ENCODE results near the gene CFAP77. TPM values are rescaled to one million over a fixed set of nuclear protein-coding genes. Genes with fewer than 3 reads are reported as not detected.

The CFAP77 gene
- total and polyA plus RNA-seq, 10 of the 15 experiments (the other 5 are each of a cell fraction or from before 2014, with no cell fraction given): 0.33 TPM; not detected in 9

GRCh38 chr9:132487980-132488535 lies 78.0 kb downstream of the CFAP77 start:
- in situ Hi-C loops (cut with MboI) (no loop called here), intact Hi-C loops (cut with micrococcal nuclease; ENCODE audit: unreplicated experiment) (no loop called here)
- WGBS (ENCODE audit: insufficient coverage, insufficient replicate concordance, low lambda C conversion rate, missing lambda C conversion rate): 4% methylated on average over 7 of the region's 7 CpGs
- H3K9me3 ChIP-seq (replicated peaks; ENCODE audit: control insufficient read depth, insufficient read depth, low read length): no peaks in the 10 kb centered on the region
- 0 out of 2 replicates have a peak, but pooled peaks cover 3% of the 10 kb centered on the region for H4K20me1 ChIP-seq (ENCODE audit: control insufficient read depth, insufficient read depth)
- no peak overlapping the region for H3K27ac ChIP-seq (ENCODE audit: control insufficient read depth, insufficient read depth)
- no peak overlapping the region for H2AFZ ChIP-seq (ENCODE audit: control insufficient read depth, low read depth, low read length)
- ATAC-seq: no peak
- no peaks in the 10 kb centered on the region for H3K4me1 ChIP-seq (ENCODE audit: control insufficient read depth, insufficient read depth, low read length)
- no peak overlapping the region for H3K4me2 ChIP-seq (ENCODE audit: control insufficient read depth, insufficient read depth)
- H3K9ac ChIP-seq (ENCODE audit: control insufficient read depth, insufficient read depth, low read length): no peak overlapping the region
- SMC1A ChIA-PET (ENCODE audit: uncharacterized antibody, unreplicated experiment): interaction anchor here (0.9 to 1.9 kb wide), 3 partner anchors 10 to 318 kb away, joined by 3 to 4 read pairs (median 3); no protein-coding TSS in a partner anchor
- FAIRE-seq: no peak
- H3K4me3 ChIP-seq: no peak overlapping the region
- H3K79me2 ChIP-seq (ENCODE audit: control insufficient read depth, insufficient read depth, low read length): no peaks in the 10 kb centered on the region
- CTCF ChIA-PET: interaction anchor here (0.8 to 1.2 kb wide), 3 partner anchors 12 to 19 kb away, joined by 4 to 5 read pairs (median 5); no protein-coding TSS in a partner anchor
- no peak for DNase-seq (ENCODE audit: low read depth, low spot score)
- BruUV-seq (replicated peaks): no TSS peak
- POLR2A ChIA-PET: no interaction called here
- RAD21 ChIA-PET (ENCODE audit: unreplicated experiment): no interaction called here
- no peaks in the 10 kb centered on the region for H3K36me3 ChIP-seq (ENCODE audit: control insufficient read depth in 2 of 2, insufficient read depth in 2 of 2, low read length in 1 of 2)
- H3K27me3 ChIP-seq (replicated peaks in 1 of 2; ENCODE audit: control insufficient read depth in 2 of 2, insufficient read depth in 2 of 2, low read length in 1 of 2): peaks cover 4 to 11% of the 10 kb centered on the region in 2 experiments; a peak in 3 of 4 replicates
- TF ChIP-seq RCOR1 (conservative IDR thresholded peaks at IDR 0.05; ENCODE audit: low read depth, low read length): no peak
- no peak for TF ChIP-seq SUPT20H (IDR thresholded peaks at IDR 0.05; ENCODE audit: borderline replicate concordance, control insufficient read depth, low read depth, low read length)
- TF ChIP-seq SREBF2 (IDR thresholded peaks at IDR 0.05; ENCODE audit: low read length): no peak
- no peak for TF ChIP-seq ZNF384 (IDR thresholded peaks at IDR 0.05; ENCODE audit: borderline replicate concordance, low read depth, low read length)
- TF ChIP-seq MLLT1 (IDR thresholded peaks at IDR 0.05): no peak
- TF ChIP-seq MEF2A (IDR thresholded peaks at IDR 0.05; ENCODE audit: insufficient read depth, low read depth, low read length): no peak
- TF ChIP-seq, protein P1, sequence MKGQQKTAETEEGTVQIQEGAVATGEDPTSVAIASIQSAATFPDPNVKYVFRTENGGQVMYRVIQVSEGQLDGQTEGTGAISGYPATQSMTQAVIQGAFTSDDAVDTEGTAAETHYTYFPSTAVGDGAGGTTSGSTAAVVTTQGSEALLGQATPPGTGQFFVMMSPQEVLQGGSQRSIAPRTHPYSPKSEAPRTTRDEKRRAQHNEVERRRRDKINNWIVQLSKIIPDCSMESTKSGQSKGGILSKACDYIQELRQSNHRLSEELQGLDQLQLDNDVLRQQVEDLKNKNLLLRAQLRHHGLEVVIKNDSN (IDR thresholded peaks at IDR 0.05; ENCODE audit: borderline replicate concordance, extremely low read length, insufficient read depth, low read depth, low read length): no peak
- no peak for TF ChIP-seq CHD2 (IDR thresholded peaks at IDR 0.05; ENCODE audit: borderline replicate concordance, low read depth, low read length)
- TF ChIP-seq, protein P2, sequence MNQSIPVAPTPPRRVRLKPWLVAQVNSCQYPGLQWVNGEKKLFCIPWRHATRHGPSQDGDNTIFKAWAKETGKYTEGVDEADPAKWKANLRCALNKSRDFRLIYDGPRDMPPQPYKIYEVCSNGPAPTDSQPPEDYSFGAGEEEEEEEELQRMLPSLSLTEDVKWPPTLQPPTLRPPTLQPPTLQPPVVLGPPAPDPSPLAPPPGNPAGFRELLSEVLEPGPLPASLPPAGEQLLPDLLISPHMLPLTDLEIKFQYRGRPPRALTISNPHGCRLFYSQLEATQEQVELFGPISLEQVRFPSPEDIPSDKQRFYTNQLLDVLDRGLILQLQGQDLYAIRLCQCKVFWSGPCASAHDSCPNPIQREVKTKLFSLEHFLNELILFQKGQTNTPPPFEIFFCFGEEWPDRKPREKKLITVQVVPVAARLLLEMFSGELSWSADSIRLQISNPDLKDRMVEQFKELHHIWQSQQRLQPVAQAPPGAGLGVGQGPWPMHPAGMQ (IDR thresholded peaks at IDR 0.05; ENCODE audit: borderline replicate concordance): no peak
- TF ChIP-seq NRF1 (conservative IDR thresholded peaks at IDR 0.05; ENCODE audit: low read depth, low read length): no peak
- TF ChIP-seq, protein P3, sequence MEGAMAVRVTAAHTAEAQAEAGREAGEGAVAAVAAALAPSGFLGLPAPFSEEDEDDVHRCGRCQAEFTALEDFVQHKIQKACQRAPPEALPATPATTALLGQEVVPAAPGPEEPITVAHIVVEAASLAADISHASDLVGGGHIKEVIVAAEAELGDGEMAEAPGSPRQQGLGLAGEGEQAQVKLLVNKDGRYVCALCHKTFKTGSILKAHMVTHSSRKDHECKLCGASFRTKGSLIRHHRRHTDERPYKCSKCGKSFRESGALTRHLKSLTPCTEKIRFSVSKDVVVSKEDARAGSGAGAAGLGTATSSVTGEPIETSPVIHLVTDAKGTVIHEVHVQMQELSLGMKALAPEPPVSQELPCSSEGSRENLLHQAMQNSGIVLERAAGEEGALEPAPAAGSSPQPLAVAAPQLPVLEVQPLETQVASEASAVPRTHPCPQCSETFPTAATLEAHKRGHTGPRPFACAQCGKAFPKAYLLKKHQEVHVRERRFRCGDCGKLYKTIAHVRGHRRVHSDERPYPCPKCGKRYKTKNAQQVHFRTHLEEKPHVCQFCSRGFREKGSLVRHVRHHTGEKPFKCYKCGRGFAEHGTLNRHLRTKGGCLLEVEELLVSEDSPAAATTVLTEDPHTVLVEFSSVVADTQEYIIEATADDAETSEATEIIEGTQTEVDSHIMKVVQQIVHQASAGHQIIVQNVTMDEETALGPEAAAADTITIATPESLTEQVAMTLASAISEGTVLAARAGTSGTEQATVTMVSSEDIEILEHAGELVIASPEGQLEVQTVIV (IDR thresholded peaks at IDR 0.05; ENCODE audit: borderline replicate concordance, partially characterized antibody): no peak
- no peak for TF ChIP-seq CREM (IDR thresholded peaks at IDR 0.05; ENCODE audit: low read depth)
- no peak for TF ChIP-seq CHD1 (IDR thresholded peaks at IDR 0.05; ENCODE audit: low read depth, low read length)
- no peak for TF ChIP-seq EZH2 (IDR thresholded peaks at IDR 0.05; ENCODE audit: borderline replicate concordance, control insufficient read depth, low read depth, low read length)
- no peak for TF ChIP-seq GABPA (IDR thresholded peaks at IDR 0.05; ENCODE audit: low read depth)
- TF ChIP-seq TCF12 (IDR thresholded peaks at IDR 0.05; ENCODE audit: low read depth, low read length): no peak
- no peak for TF ChIP-seq ZNF24 (IDR thresholded peaks at IDR 0.05)
- TF ChIP-seq ZNF622 (IDR thresholded peaks at IDR 0.05): no peak
- TF ChIP-seq NFYB (IDR thresholded peaks at IDR 0.05; ENCODE audit: insufficient read depth, low read depth, low read length): no peak
